Activated CD8-positive, alpha-beta T cell treated with anti-CD3 and anti-CD28 coated beads for 36 hours (primary cell): ENCODE data around the gene KLF3. TPM values are rescaled to one million over a fixed set of nuclear protein-coding genes. Genes with fewer than 3 reads are reported as not detected.

ENCODE experiments used
- ATAC-seq: fragments of 200-7000 bp; cut with Tn5 transposase; one replicate; pipeline ENCODE4 v1.10.0; 2021; ENCODE audit warnings: mild to moderate bottlenecking, moderate library complexity
- CTCF ChIA-PET: fragments of 350-600 bp; sonication (Branson Sonifier 250); formaldehyde crosslinking; loops from one replicate; lab custom pipeline; 2021; ENCODE audit warnings: antibody characterized with exemption; lab: Charles Lee
- POLR2A ChIA-PET: fragments of 350-600 bp; sonication (Branson Sonifier 250); formaldehyde crosslinking; loops from one replicate; lab custom pipeline; 2021; ENCODE audit warnings: antibody characterized with exemption; lab: Charles Lee
- DNase-seq: peaks from one replicate; pipeline ENCODE4 v3.0.0-alpha.2; 2020
- H3K27ac Mint-ChIP-seq: one replicate; pipeline ENCODE4 v1.8.0; 2021; ENCODE audit warnings: mild to moderate bottlenecking, mixed read lengths
- H3K27me3 Mint-ChIP-seq: one replicate; pipeline ENCODE4 v1.8.0; 2021; ENCODE audit warnings: mixed read lengths
- H3K36me3 Mint-ChIP-seq: one replicate; pipeline ENCODE4 v1.8.0; 2021; ENCODE audit warnings: low read depth, mixed read lengths
- H3K4me1 Mint-ChIP-seq: one replicate; pipeline ENCODE4 v1.8.0; 2021; ENCODE audit warnings: low read depth, mixed read lengths
- H3K4me3 Mint-ChIP-seq: one replicate; pipeline ENCODE4 v1.8.0; 2021; ENCODE audit warnings: mild to moderate bottlenecking, moderate library complexity, mixed read lengths
- H3K9me3 Mint-ChIP-seq: one replicate; pipeline ENCODE4 v1.8.0; 2021; ENCODE audit warnings: mixed read lengths
- intact Hi-C: fragments of 100-400 bp; cut with micrococcal nuclease; formaldehyde crosslinking; loops from one replicate; pipeline ENCODE4 v1.10.0; 2022
- total RNA-seq, 2 experiments: library from RNA; stranded (reverse); gene quantifications; one replicate each; pipeline ENCODE4 v1.2.3, GENCODE V29; 2021
- TF ChIP-seq, protein P1 (sequence below): fragments of 200-600 bp; IDR thresholded peaks from one replicate; pipeline ENCODE4 v1.8.0; 2022; ENCODE audit warnings: antibody characterized with exemption, mild to moderate bottlenecking

The KLF3 gene
- total RNA-seq, 2 experiments from 2014 or later, result 5.5 to 6.0 TPM

DNA sequence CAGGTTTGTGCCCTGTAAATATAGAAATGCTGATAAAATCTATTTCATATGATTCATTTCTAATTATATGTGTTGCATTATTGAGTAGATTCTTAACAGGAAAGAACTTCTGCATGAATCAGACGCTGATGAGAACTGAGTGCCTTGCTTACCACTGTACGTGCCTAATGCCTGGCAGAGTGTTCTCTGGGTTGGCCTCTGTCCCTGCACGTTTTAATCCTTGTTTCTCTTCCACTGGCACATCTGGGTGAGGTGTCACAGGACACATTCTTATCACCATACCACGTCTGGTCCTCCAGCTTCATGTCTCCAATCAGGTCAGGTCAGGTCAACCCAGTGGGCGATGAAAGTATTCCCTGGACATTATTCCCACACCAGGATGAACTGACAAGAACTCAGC lies 53.6 kb downstream of the KLF3 start:
- CTCF ChIA-PET, result interaction anchor here (2.0 to 2.7 kb wide), 2 partner anchors 13 to 538 kb away, joined by 5 to 11 read pairs; no protein-coding TSS in a partner anchor
- no peak for ATAC-seq
- Mint-ChIP-seq H3K9me3 (peaks cover 6% of the 10 kb centered on the region), H3K27me3 (peaks cover 2% of the 10 kb centered on the region), H3K4me1 (no peaks in the 10 kb centered on the region), H3K36me3 (no peaks in the 10 kb centered on the region), H3K27ac (no peak overlapping the region), H3K4me3 (no peak overlapping the region)
- DNase-seq, result no peak
- POLR2A ChIA-PET, result no interaction called here
- intact Hi-C loops, result no loop called here
- TF ChIP-seq, protein P1, sequence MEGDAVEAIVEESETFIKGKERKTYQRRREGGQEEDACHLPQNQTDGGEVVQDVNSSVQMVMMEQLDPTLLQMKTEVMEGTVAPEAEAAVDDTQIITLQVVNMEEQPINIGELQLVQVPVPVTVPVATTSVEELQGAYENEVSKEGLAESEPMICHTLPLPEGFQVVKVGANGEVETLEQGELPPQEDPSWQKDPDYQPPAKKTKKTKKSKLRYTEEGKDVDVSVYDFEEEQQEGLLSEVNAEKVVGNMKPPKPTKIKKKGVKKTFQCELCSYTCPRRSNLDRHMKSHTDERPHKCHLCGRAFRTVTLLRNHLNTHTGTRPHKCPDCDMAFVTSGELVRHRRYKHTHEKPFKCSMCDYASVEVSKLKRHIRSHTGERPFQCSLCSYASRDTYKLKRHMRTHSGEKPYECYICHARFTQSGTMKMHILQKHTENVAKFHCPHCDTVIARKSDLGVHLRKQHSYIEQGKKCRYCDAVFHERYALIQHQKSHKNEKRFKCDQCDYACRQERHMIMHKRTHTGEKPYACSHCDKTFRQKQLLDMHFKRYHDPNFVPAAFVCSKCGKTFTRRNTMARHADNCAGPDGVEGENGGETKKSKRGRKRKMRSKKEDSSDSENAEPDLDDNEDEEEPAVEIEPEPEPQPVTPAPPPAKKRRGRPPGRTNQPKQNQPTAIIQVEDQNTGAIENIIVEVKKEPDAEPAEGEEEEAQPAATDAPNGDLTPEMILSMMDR, result no peak

GRCh38 chr4:38723114-38723513 lies 59.1 kb downstream of the KLF3 start:
- intact Hi-C loops, result no loop called here
- ATAC-seq, result no peak
- H3K27ac Mint-ChIP-seq, result no peak overlapping the region
- H3K9me3 Mint-ChIP-seq, result no peaks in the 10 kb centered on the region
- DNase-seq, result no peak
- H3K27me3 Mint-ChIP-seq, result peaks cover 2% of the 10 kb centered on the region
- TF ChIP-seq, protein P1, result no peak
- H3K36me3 Mint-ChIP-seq, result no peaks in the 10 kb centered on the region
- H3K4me3 Mint-ChIP-seq, result no peak overlapping the region
- POLR2A ChIA-PET, result no interaction called here
- CTCF ChIA-PET, result interaction anchor here (1.0 to 2.9 kb wide), 3 partner anchors 13 to 543 kb away, joined by 3 to 13 read pairs (median 3); no protein-coding TSS in a partner anchor
- peaks cover 4% of the 10 kb centered on the region for H3K4me1 Mint-ChIP-seq

DNA sequence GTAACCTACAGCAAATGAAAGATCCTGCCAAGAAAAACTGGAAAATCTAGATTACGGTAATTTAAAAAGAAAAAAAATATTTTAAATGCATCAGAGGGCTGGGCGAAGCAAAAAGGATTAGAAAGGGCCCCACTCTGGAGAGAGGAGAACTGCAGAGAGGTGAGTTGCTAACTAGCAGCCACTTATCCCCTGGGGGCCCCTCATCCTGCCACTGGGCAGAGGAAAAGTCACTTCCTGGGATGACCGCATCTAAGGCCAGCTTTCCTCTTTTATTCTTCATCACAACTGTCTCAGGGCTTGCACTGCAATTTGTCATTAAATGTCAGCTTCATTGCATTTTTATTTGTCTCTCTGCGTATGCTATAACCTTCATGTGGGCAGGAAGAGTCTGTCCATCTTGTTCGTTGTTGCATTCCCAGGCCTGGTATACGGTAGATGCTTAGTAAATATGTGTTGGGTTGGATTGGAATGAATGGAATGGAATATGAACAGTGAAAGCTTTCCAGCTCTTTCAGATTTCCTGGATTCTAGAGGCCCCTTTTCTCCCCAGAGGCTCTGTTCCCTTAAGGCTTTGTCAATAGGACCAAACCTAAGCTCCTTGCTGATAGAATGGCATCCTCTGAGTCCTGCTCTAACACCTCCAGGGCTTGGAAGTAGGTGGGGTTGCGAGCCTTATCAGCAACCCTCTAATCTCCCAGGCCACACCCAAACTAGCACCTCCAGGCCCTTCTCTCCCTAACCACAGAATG lies 59.9 kb downstream of the KLF3 start:
- intact Hi-C loops, result no loop called here
- no peak for ATAC-seq
- Mint-ChIP-seq H3K9me3 (no peaks in the 10 kb centered on the region), H3K4me1 (peaks cover 4% of the 10 kb centered on the region), H3K36me3 (no peaks in the 10 kb centered on the region), H3K27me3 (peaks cover 2% of the 10 kb centered on the region), H3K4me3 (no peak overlapping the region), H3K27ac (no peak overlapping the region)
- TF ChIP-seq, protein P1, result no peak
- POLR2A ChIA-PET, result no interaction called here
- CTCF ChIA-PET, result interaction anchor here (1.0 to 2.9 kb wide), 2 partner anchors 12 to 544 kb away, joined by 3 to 13 read pairs; no protein-coding TSS in a partner anchor
- DNase-seq, result no peak

GRCh38 chr4:38724475-38724808 lies 60.4 kb downstream of the KLF3 start:
- CTCF ChIA-PET, result interaction anchor here (2.9 kb wide), 1 partner anchor 545 kb away, joined by 13 read pairs; no protein-coding TSS in a partner anchor
- H3K4me1 Mint-ChIP-seq, result peaks cover 4% of the 10 kb centered on the region
- no peak overlapping the region for H3K4me3 Mint-ChIP-seq

More at GRCh38 chr4:38724475-38724808, 60.4 kb downstream of the KLF3 start:
- no peak for DNase-seq
- no peak for ATAC-seq
- Mint-ChIP-seq H3K27me3 (peaks cover 2% of the 10 kb centered on the region), H3K36me3 (no peaks in the 10 kb centered on the region), H3K9me3 (no peaks in the 10 kb centered on the region), H3K27ac (no peak overlapping the region)
- POLR2A ChIA-PET, result no interaction called here
- intact Hi-C loops, result no loop called here
- TF ChIP-seq, protein P1, result no peak
